Hepatocyte (in vitro differentiated cells): ENCODE results near the gene SORCS2.

Source experiments
- CTCF ChIP-seq: fragments of 200-600 bp; sonication (generic); IDR thresholded peaks from 2 replicates; pipeline ENCODE4 v1.5.1; 2016; ENCODE audit warnings: antibody characterized with exemption, mild to moderate bottlenecking; ENCODE audit not compliant: poor library complexity
- EZH2 ChIP-seq: fragments of 200-600 bp; sonication (generic); IDR thresholded peaks from 2 replicates; pipeline ENCODE4 v1.6.1; 2016; ENCODE audit warnings: antibody characterized with exemption, mild to moderate bottlenecking, borderline replicate concordance

- TF ChIP-seq CTCF (no peak), EZH2 (no peak)
Observed at GRCh38 chr4:7255488-7255881, 63.1 kb downstream of the SORCS2 start.
